SK-N-SH (cell line): Measurements from ENCODE around the gene SKOR2. TPM values are rescaled to one million over a fixed set of nuclear protein-coding genes. Genes with fewer than 3 reads are reported as not detected.

Experiments
- CTCF ChIA-PET: fragments of 300-600, 350-600 bp; formaldehyde crosslinking; extraction: SDS; loops from one replicate; lab custom pipeline; 2021; lab: Yijun Ruan, JAX
- POLR2A ChIA-PET: fragments of 350-600 bp; sonication (Branson Sonifier 250); formaldehyde crosslinking; extraction: SDS; loops from one replicate; lab custom pipeline; 2020; ENCODE audit warnings: antibody characterized with exemption, inconsistent platforms; lab: Yijun Ruan, JAX
- DNase-seq: peaks from one replicate; pipeline ENCODE4 v3.0.0; 2012
- H2AFZ ChIP-seq: fragments of 200-600 bp; sonication (generic); 2 replicates; pipeline ENCODE4 v1.8.1; 2016; ENCODE audit warnings: antibody characterized with exemption, mild to moderate bottlenecking, low read depth
- H3F3A ChIP-seq: fragments of 200-600 bp; sonication (generic); replicated peaks from 2 replicates; pipeline ENCODE3; 2016; ENCODE audit warnings: antibody characterized with exemption, mild to moderate bottlenecking; ENCODE audit not compliant: insufficient read depth
- H3K27ac ChIP-seq, 2 experiments: fragments of 200-500 bp in 1 of 2; fragments of 200-600 bp in 1 of 2; sonication (Bioruptor generic) in 1 of 2; sonication (generic), shearing (Covaris generic) in 1 of 2; 2 replicates each; pipeline versions ENCODE4 v1.5.1 to v1.6.1; 2014 to 2016; ENCODE audit warnings: low read depth in 2 of 2, inconsistent platforms in 1 of 2, low read length in 1 of 2, mild to moderate bottlenecking in 1 of 2, mixed read lengths in 1 of 2
- H3K27me3 ChIP-seq: fragments of 200-600 bp; sonication (generic), shearing (Covaris generic); 2 replicates; pipeline ENCODE4 v1.6.1; 2016; ENCODE audit warnings: mixed run types; ENCODE audit not compliant: insufficient read depth
- H3K36me3 ChIP-seq, 2 experiments: fragments of 200-500 bp in 1 of 2; fragments of 200-600 bp in 1 of 2; sonication (Bioruptor generic) in 1 of 2; sonication (generic) in 1 of 2; replicated peaks in 1 of 2; 2 replicates each; pipeline versions ENCODE3 to v1.5.1; 2014 to 2016; ENCODE audit warnings: low read length in 1 of 2, mild to moderate bottlenecking in 1 of 2; ENCODE audit not compliant: insufficient read depth in 2 of 2, control insufficient read depth in 1 of 2
- H3K4me1 ChIP-seq, 2 experiments: fragments of 200-500 bp in 1 of 2; fragments of 200-600 bp in 1 of 2; sonication (Bioruptor generic) in 1 of 2; sonication (generic), shearing (Covaris generic) in 1 of 2; 2 replicates each; pipeline versions ENCODE4 v1.5.1 to v1.6.1; 2014 to 2016; ENCODE audit warnings: low read depth in 1 of 2, low read length in 1 of 2, mixed run types in 1 of 2; ENCODE audit not compliant: insufficient read depth in 2 of 2, control insufficient read depth in 1 of 2
- H3K4me2 ChIP-seq: fragments of 200-600 bp; sonication (generic), shearing (Covaris generic); 2 replicates; pipeline ENCODE4 v1.6.1; 2017; ENCODE audit warnings: mixed run types
- H3K4me3 ChIP-seq, 2 experiments: fragments of 200-500 bp in 1 of 2; fragments of 200-600 bp in 1 of 2; sonication (Bioruptor generic) in 1 of 2; sonication (generic), shearing (Covaris generic) in 1 of 2; 2 replicates each; pipeline versions ENCODE4 v1.5.1 to v1.8.1; 2014 to 2016; ENCODE audit warnings: low read depth in 2 of 2, inconsistent platforms in 1 of 2, low read length in 1 of 2, mild to moderate bottlenecking in 1 of 2, mixed read lengths in 1 of 2, moderate library complexity in 1 of 2
- H3K79me2 ChIP-seq: fragments of 200-600 bp; sonication (generic); 2 replicates; pipeline ENCODE4 v1.8.1; 2017; ENCODE audit warnings: mild to moderate bottlenecking; ENCODE audit not compliant: insufficient read depth
- H3K9ac ChIP-seq: fragments of 200-600 bp; sonication (generic); 2 replicates; pipeline ENCODE4 v1.6.1; 2017; ENCODE audit warnings: mixed run types
- H3K9me2 ChIP-seq: fragments of 200-600 bp; sonication (generic); 2 replicates; pipeline ENCODE4 v1.6.1; 2017; ENCODE audit warnings: mixed run types
- H3K9me3 ChIP-seq: fragments of 200-600 bp; sonication (generic); 2 replicates; pipeline ENCODE4 v1.6.1; 2017; ENCODE audit warnings: mixed run types, mild to moderate bottlenecking, moderate library complexity
- H4K20me1 ChIP-seq: fragments of 200-600 bp; sonication (generic); 2 replicates; pipeline ENCODE4 v1.6.1; 2017; ENCODE audit warnings: mild to moderate bottlenecking, mixed run types; ENCODE audit not compliant: insufficient read depth
- ELF1 ChIP-seq: IDR thresholded peaks from 2 replicates; pipeline ENCODE4 v1.4.0; 2012
- EP300 ChIP-seq, 2 experiments: IDR thresholded peaks; 2 replicates each; pipeline versions ENCODE4 v1.4.0 to v1.6.1; 2012; ENCODE audit warnings: borderline replicate concordance in 1 of 2, low read depth in 1 of 2, low read length in 1 of 2
- EZH2phosphoT487 ChIP-seq: fragments of 200-600 bp; sonication (generic); IDR thresholded peaks from 2 replicates; pipeline ENCODE4 v1.6.1; 2017; ENCODE audit warnings: low read depth, mixed run types, mild to moderate bottlenecking, antibody characterized with exemption, moderate library complexity, borderline replicate concordance
- GABPA ChIP-seq: IDR thresholded peaks from 2 replicates; pipeline ENCODE4 v1.4.0; 2012; ENCODE audit warnings: low read depth, mild to moderate bottlenecking
- GATA2 ChIP-seq: sonication (generic); formaldehyde crosslinking; IDR thresholded peaks from 2 replicates; pipeline ENCODE4 v1.5.0; 2020; ENCODE audit warnings: mild to moderate bottlenecking, missing genetic modification reagents
- MAX ChIP-seq: IDR thresholded peaks from 2 replicates; pipeline ENCODE4 v1.4.0; 2012; ENCODE audit warnings: low read depth
- NRF1 ChIP-seq: IDR thresholded peaks from 2 replicates; pipeline ENCODE4 v1.6.1; 2012; ENCODE audit warnings: low read depth, mild to moderate bottlenecking, low read length
- POLR2AphosphoS5 ChIP-seq: IDR thresholded peaks from 2 replicates; pipeline ENCODE4 v1.6.1; 2012; ENCODE audit warnings: low read depth, low read length
- RFX5 ChIP-seq: IDR thresholded peaks from 2 replicates; pipeline ENCODE4 v1.6.1; 2012; ENCODE audit warnings: mild to moderate bottlenecking, improper control_type of control experiment, low read length
- SIN3A ChIP-seq: IDR thresholded peaks from 2 replicates; pipeline ENCODE4 v1.6.1; 2012; ENCODE audit warnings: low read depth, mild to moderate bottlenecking, low read length, moderate library complexity, borderline replicate concordance
- SMC3 ChIP-seq: IDR thresholded peaks from 2 replicates; pipeline ENCODE4 v1.6.1; 2012; ENCODE audit warnings: low read depth, low read length, improper control_type of control experiment
- TAF1 ChIP-seq: IDR thresholded peaks from 2 replicates; pipeline ENCODE4 v1.6.1; 2012; ENCODE audit warnings: low read depth, mild to moderate bottlenecking, low read length, moderate library complexity, borderline replicate concordance
- TEAD4 ChIP-seq: IDR thresholded peaks from 2 replicates; pipeline ENCODE4 v1.4.0; 2012; ENCODE audit warnings: mild to moderate bottlenecking, borderline replicate concordance; ENCODE audit not compliant: insufficient read depth
- WGBS: methylation state at CpG from one replicate; pipeline ENCODE4 v1.1.6; 2017; ENCODE audit warnings: low lambda C conversion rate; 5-methylcytosine and 5-hydroxymethylcytosine counted together
- polyA plus RNA-seq, 3 experiments: library from polyadenylated mRNA; depleted of rRNA; stranded (reverse); fragments of >200 nt; gene quantifications; 2 replicates each; pipeline ENCODE4 v1.2.3, GENCODE V29; 2012
- TF ChIP-seq, protein P1 (sequence below): fragments of 200-600 bp; sonication (generic); IDR thresholded peaks from 2 replicates; pipeline ENCODE4 v1.6.1; 2017; ENCODE audit warnings: antibody characterized with exemption, mild to moderate bottlenecking, moderate library complexity
- TF ChIP-seq, protein P2 (sequence below): fragments of 150-350 bp; IDR thresholded peaks from 2 replicates; pipeline ENCODE4 v1.6.1; 2016; ENCODE audit warnings: mild to moderate bottlenecking, low read depth, low read length
- TF ChIP-seq, protein P3 (sequence below): IDR thresholded peaks from 2 replicates; pipeline ENCODE4 v1.4.0; 2012; ENCODE audit warnings: low read depth, borderline replicate concordance

The SKOR2 gene
- polyA plus RNA-seq, 1 of the 3 experiments (the other 2 are of a cell fraction) = not detected

DNA sequence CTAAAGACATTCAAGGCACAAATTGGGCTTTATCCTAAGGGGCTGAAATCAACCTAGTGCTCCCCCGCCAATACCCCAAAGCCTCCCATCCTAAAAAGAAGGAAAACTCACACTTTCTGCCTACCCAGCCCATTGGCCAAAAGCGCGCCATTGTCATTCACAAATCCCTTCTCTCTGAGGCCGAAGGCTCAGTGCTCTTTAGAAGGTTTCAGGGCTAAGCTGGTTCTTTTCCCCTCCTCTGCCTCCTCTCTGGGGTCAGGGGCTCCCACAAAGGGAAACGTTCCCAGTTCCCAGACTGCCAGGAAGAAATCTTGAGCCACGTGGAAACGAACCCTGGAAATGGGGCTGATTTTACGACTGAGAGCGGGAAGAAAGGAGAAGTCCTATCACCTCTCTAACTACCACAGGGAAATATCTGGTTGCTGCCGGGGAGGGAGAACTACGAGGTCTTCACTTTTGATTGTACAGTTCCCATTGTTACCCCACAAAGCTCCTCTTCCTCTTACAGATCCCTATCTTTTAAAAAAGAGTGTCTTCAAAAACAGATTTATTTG lies 1.7 kb upstream of the SKOR2 start:
- Histone ChIP-seq H3K4me1 (peaks cover 0 to 7% of the 10 kb centered on the region in 2 experiments; a peak in 1 of 4 replicates), H3K9ac (no peak overlapping the region), H3K36me3 (no peaks in the 10 kb centered on the region), H3K27ac (no peak overlapping the region), H3K27me3 (peaks cover 55% of the 10 kb centered on the region), H3K4me2 (no peak overlapping the region), H3K9me3 (no peaks in the 10 kb centered on the region), H2AFZ (no peak overlapping the region), H4K20me1 (no peaks in the 10 kb centered on the region), H3K79me2 (no peaks in the 10 kb centered on the region), H3F3A (no peaks in the 10 kb centered on the region), H3K9me2 (no peaks in the 10 kb centered on the region), H3K4me3 (no peak overlapping the region)
- TF ChIP-seq, protein P1, sequence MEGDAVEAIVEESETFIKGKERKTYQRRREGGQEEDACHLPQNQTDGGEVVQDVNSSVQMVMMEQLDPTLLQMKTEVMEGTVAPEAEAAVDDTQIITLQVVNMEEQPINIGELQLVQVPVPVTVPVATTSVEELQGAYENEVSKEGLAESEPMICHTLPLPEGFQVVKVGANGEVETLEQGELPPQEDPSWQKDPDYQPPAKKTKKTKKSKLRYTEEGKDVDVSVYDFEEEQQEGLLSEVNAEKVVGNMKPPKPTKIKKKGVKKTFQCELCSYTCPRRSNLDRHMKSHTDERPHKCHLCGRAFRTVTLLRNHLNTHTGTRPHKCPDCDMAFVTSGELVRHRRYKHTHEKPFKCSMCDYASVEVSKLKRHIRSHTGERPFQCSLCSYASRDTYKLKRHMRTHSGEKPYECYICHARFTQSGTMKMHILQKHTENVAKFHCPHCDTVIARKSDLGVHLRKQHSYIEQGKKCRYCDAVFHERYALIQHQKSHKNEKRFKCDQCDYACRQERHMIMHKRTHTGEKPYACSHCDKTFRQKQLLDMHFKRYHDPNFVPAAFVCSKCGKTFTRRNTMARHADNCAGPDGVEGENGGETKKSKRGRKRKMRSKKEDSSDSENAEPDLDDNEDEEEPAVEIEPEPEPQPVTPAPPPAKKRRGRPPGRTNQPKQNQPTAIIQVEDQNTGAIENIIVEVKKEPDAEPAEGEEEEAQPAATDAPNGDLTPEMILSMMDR = no peak
- TF ChIP-seq MAX (no peak), GABPA (no peak), SIN3A (no peak), NRF1 (no peak), RFX5 (no peak), TEAD4 (no peak), ELF1 (no peak), EZH2phosphoT487 (no peak), GATA2 (CRISPR knock-in tag) (no peak), EP300 (IDR thresholded peaks at IDR 0.05; ENCODE audit: borderline replicate concordance in 1 of 2, low read depth in 1 of 2, low read length in 1 of 2) (no peak), SMC3 (no peak), TAF1 (no peak), POLR2AphosphoS5 (no peak)
- TF ChIP-seq, protein P2, sequence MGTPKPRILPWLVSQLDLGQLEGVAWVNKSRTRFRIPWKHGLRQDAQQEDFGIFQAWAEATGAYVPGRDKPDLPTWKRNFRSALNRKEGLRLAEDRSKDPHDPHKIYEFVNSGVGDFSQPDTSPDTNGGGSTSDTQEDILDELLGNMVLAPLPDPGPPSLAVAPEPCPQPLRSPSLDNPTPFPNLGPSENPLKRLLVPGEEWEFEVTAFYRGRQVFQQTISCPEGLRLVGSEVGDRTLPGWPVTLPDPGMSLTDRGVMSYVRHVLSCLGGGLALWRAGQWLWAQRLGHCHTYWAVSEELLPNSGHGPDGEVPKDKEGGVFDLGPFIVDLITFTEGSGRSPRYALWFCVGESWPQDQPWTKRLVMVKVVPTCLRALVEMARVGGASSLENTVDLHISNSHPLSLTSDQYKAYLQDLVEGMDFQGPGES = no peak
- TF ChIP-seq, protein P3, sequence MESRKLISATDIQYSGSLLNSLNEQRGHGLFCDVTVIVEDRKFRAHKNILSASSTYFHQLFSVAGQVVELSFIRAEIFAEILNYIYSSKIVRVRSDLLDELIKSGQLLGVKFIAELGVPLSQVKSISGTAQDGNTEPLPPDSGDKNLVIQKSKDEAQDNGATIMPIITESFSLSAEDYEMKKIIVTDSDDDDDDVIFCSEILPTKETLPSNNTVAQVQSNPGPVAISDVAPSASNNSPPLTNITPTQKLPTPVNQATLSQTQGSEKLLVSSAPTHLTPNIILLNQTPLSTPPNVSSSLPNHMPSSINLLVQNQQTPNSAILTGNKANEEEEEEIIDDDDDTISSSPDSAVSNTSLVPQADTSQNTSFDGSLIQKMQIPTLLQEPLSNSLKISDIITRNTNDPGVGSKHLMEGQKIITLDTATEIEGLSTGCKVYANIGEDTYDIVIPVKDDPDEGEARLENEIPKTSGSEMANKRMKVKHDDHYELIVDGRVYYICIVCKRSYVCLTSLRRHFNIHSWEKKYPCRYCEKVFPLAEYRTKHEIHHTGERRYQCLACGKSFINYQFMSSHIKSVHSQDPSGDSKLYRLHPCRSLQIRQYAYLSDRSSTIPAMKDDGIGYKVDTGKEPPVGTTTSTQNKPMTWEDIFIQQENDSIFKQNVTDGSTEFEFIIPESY = no peak
- DNase-seq = no peak
- CTCF ChIA-PET = interaction anchor here (3.3 to 9.6 kb wide), 2 partner anchors 8 to 495 kb away, joined by 15 to 135 read pairs; no protein-coding TSS in a partner anchor
- POLR2A ChIA-PET = no interaction called here
- 23% methylated on average over 11 of the region's 11 CpGs for WGBS
